ENCODE results near the gene PTPRG. TPM values are rescaled to one million over a fixed set of nuclear protein-coding genes. Genes with fewer than 3 reads are reported as not detected.

The PTPRG gene
- total RNA-seq, 4 donors from 2014 or later, result 21.1 to 54.2 (median 30.6) TPM

- DNase-seq (no peak), ATAC-seq (no peak)
- TF ChIP-seq CTCF (IDR thresholded peaks at IDR 0.05 in 4 of 5, conservative IDR thresholded peaks at IDR 0.05 in 1 of 5) (no peak), POLR2A (IDR thresholded peaks at IDR 0.05) (no peak)
- peaks cover 0 to 7% of the 10 kb centered on the region in 2 donors for H3K36me3 ChIP-seq
- intact Hi-C loops (cut with DNase I; ENCODE audit: low total_unique reads) (no loop called here), in situ Hi-C loops (cut with MboI; ENCODE audit: low sequenced_read_pairs in 4 of 4) (no loop called here)
- H3K4me1 ChIP-seq, result peaks cover 4 to 15% of the 10 kb centered on the region in 2 donors
- no peak overlapping the region for H3K27ac ChIP-seq
- no peaks in the 10 kb centered on the region for H3K9me3 ChIP-seq
- no peaks in the 10 kb centered on the region for H3K27me3 ChIP-seq
- no peak overlapping the region for H3K4me3 ChIP-seq
Measured at GRCh38 chr3:62246094-62246493, 684.7 kb downstream of the PTPRG start.

GRCh38 chr3:62246985-62247384 is 685.6 kb downstream of the PTPRG start:
- H3K27me3 ChIP-seq, result no peaks in the 10 kb centered on the region
- TF ChIP-seq POLR2A (IDR thresholded peaks at IDR 0.05) (no peak), CTCF (IDR thresholded peaks at IDR 0.05 in 4 of 5, conservative IDR thresholded peaks at IDR 0.05 in 1 of 5) (no peak)
- no peak for DNase-seq
- H3K9me3 ChIP-seq, result no peaks in the 10 kb centered on the region
- H3K4me3 ChIP-seq, result no peak overlapping the region
- ATAC-seq, result no peak
- in situ Hi-C loops (cut with MboI; ENCODE audit: low sequenced_read_pairs in 4 of 4) (no loop called here), intact Hi-C loops (cut with DNase I; ENCODE audit: low total_unique reads) (no loop called here)
- no peak overlapping the region for H3K27ac ChIP-seq
- H3K36me3 ChIP-seq, result peaks cover 0 to 7% of the 10 kb centered on the region in 2 donors
- peaks cover 4 to 15% of the 10 kb centered on the region in 2 donors for H3K4me1 ChIP-seq

GRCh38 chr3:62248734-62249483 is 687.5 kb downstream of the PTPRG start:
- in situ Hi-C loops (cut with MboI; ENCODE audit: low sequenced_read_pairs in 4 of 4), result no loop called here

GRCh38 chr3:62249484-62249776 is 688.1 kb downstream of the PTPRG start:
- in situ Hi-C loops (cut with MboI; ENCODE audit: low sequenced_read_pairs in 4 of 4), result no loop called here
- DNase-seq (no peak), ATAC-seq (no peak)
- intact Hi-C loops (cut with DNase I; ENCODE audit: low total_unique reads), result no loop called here
- Histone ChIP-seq H3K4me3 (no peak overlapping the region), H3K36me3 (no peaks in the 10 kb centered on the region), H3K27me3 (no peaks in the 10 kb centered on the region), H3K27ac (no peak overlapping the region), H3K4me1 (peaks cover 4 to 15% of the 10 kb centered on the region in 2 donors), H3K9me3 (no peaks in the 10 kb centered on the region)
- TF ChIP-seq CTCF (IDR thresholded peaks at IDR 0.05 in 4 of 5, conservative IDR thresholded peaks at IDR 0.05 in 1 of 5) (no peak), POLR2A (IDR thresholded peaks at IDR 0.05) (no peak)

More at GRCh38 chr3:62248734-62249483, 687.5 kb downstream of the PTPRG start:
- Histone ChIP-seq H3K9me3 (no peaks in the 10 kb centered on the region), H3K4me1 (peaks cover 4 to 15% of the 10 kb centered on the region in 2 donors), H3K36me3 (no peaks in the 10 kb centered on the region), H3K27ac (no peak overlapping the region), H3K27me3 (no peaks in the 10 kb centered on the region), H3K4me3 (no peak overlapping the region)
- DNase-seq (no peak), ATAC-seq (no peak)
- intact Hi-C loops (cut with DNase I; ENCODE audit: low total_unique reads), result no loop called here
- TF ChIP-seq CTCF (IDR thresholded peaks at IDR 0.05 in 4 of 5, conservative IDR thresholded peaks at IDR 0.05 in 1 of 5), result no peak
- TF ChIP-seq POLR2A (IDR thresholded peaks at IDR 0.05), result no peak
